ENCODE data around the gene CD7.

GRCh38 chr17:82299452-82299851, 18.0 kb downstream of the CD7 start:
- TF ChIP-seq CTCF (IDR thresholded peaks at IDR 0.05): no peak
- TF ChIP-seq EZH2phosphoT487 (IDR thresholded peaks at IDR 0.05): no peak
- TF ChIP-seq EZH2 (IDR thresholded peaks at IDR 0.05): no peak

Data from neural progenitor cell (in vitro differentiated cells).